PFSK-1 (cell line): ENCODE measurements around the gene TTYH1.

Experiments used
- FOXP2 ChIP-seq: optimal IDR thresholded peaks from 2 replicates; pipeline ENCODE3; 2011; ENCODE audit warnings: borderline replicate concordance, control low read depth, inconsistent platforms; ENCODE audit not compliant: insufficient read depth; ENCODE audit errors: extremely low read length, extremely low read depth
- POLR2AphosphoS5 ChIP-seq: IDR thresholded peaks from 2 replicates; pipeline ENCODE4 v1.6.1; 2012; ENCODE audit warnings: low read depth, mild to moderate bottlenecking, control low read depth, low read length, moderate library complexity
- REST ChIP-seq, 2 experiments: IDR thresholded peaks; 2 replicates each; pipeline versions ENCODE4 v1.6.1 to v1.8.0; 2011 to 2012; ENCODE audit warnings: low read depth in 2 of 2, low read length in 2 of 2, control low read depth in 1 of 2, inconsistent platforms in 1 of 2, mild to moderate bottlenecking in 1 of 2, moderate library complexity in 1 of 2; ENCODE audit not compliant: insufficient read depth in 1 of 2
- SIN3A ChIP-seq: IDR thresholded peaks from 2 replicates; pipeline ENCODE4 v1.6.1; 2012; ENCODE audit warnings: mild to moderate bottlenecking, low read length, moderate library complexity, borderline replicate concordance; ENCODE audit not compliant: insufficient read depth
- TAF1 ChIP-seq: IDR thresholded peaks from 2 replicates; pipeline ENCODE4 v1.6.1; 2012; ENCODE audit warnings: low read length, control low read depth, borderline replicate concordance; ENCODE audit not compliant: insufficient read depth

TTYH1 gene

DNA sequence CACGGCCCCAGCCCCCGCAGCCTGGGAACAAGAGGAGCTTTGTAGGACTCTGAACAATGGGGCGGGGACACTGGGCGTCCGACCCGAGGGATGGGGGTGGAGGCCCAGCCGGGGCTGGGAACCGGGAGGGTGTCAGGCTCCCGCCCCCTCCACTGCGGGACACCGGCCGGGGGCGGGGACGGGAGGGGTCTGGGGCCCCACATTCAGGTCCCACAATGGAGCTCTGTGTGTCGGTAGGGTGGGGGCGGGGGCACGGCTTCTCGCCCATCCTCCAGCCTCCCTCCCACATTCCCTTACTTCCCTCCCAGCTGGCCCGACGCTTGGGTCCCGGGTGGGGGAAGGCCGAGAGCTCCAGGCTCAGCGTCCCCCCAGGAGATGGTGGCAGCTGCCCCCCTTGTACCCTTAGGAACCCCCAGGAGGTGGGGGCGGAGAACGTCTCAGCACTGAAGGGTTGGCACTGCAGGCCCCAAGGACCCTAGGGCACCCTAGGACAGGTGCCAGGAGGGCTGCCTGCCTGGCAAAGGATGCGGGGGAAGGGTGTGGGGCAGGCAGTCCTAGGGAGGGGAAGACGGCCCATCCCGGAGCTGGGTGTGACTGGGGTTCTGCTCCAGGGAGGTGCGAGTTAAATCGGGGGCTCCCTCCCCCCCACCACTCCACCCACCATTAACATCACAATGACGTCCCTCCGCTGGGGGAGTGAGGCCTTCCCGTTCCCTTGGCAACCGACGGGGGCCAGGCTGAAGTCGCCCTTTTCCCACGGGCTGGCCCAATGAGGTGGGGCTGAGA is 5.3 kb downstream of the TTYH1 start:
- TF ChIP-seq SIN3A: no peak
- no peak for TF ChIP-seq FOXP2

GRCh38 chr19:54421169-54421516 is 5.9 kb downstream of the TTYH1 start:
- TF ChIP-seq REST (IDR thresholded peaks at IDR 0.05; ENCODE audit: insufficient read depth in 1 of 2, low read depth in 2 of 2, low read length in 2 of 2): no peak

- TF ChIP-seq REST (IDR thresholded peaks at IDR 0.05; ENCODE audit: insufficient read depth in 1 of 2, low read depth in 2 of 2, low read length in 2 of 2): no peak
- no peak for TF ChIP-seq POLR2AphosphoS5
- TF ChIP-seq SIN3A: no peak
Measured at GRCh38 chr19:54421521-54421920, 6.3 kb downstream of the TTYH1 start.

DNA sequence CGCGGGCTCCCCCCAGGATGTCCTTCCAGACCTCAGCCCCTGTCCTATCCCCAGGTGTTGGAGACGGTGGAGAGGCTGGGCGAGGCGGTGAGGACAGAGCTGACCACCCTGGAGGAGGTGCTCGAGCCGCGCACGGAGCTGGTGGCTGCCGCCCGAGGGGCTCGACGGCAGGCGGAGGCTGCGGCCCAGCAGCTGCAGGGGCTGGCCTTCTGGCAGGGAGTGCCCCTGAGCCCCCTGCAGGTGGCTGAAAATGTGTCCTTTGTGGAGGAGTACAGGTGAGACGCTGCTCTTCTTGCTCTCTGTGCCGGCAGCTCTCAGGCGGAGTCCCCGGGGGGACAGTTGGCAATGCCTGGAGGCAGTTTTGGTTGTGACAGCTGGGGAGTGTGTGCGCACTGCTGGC is 6.9 kb downstream of the TTYH1 start:
- TF ChIP-seq POLR2AphosphoS5: no peak
- TF ChIP-seq SIN3A: no peak
- TF ChIP-seq TAF1: no peak
- no peak for TF ChIP-seq REST (IDR thresholded peaks at IDR 0.05; ENCODE audit: insufficient read depth in 1 of 2, low read depth in 2 of 2, low read length in 2 of 2)
- TF ChIP-seq FOXP2: no peak

GRCh38 chr19:54424201-54424600 is 8.9 kb downstream of the TTYH1 start:
- no peak for TF ChIP-seq TAF1
- no peak for TF ChIP-seq POLR2AphosphoS5
- TF ChIP-seq FOXP2: no peak
- no peak for TF ChIP-seq SIN3A
- TF ChIP-seq REST (IDR thresholded peaks at IDR 0.05; ENCODE audit: insufficient read depth in 1 of 2, low read depth in 2 of 2, low read length in 2 of 2): no peak
